GM12878 (cell line): Measurements from ENCODE around the gene TPPP3.

Source experiments
- CBFB ChIP-seq: IDR thresholded peaks from 2 replicates; pipeline ENCODE4 v1.6.1; 2016; ENCODE audit warnings: antibody characterized with exemption, low read depth
- CTCF ChIP-seq, 3 experiments: IDR thresholded peaks in 2 of 3; conservative IDR thresholded peaks in 1 of 3; 2 replicates each; pipeline ENCODE4 v1.5.1; 2011; ENCODE audit warnings: low read depth in 3 of 3, low read length in 3 of 3, mild to moderate bottlenecking in 3 of 3, control low read depth in 2 of 3, moderate library complexity in 2 of 3, inconsistent platforms in 1 of 3, mixed read lengths in 1 of 3; ENCODE audit not compliant: control insufficient read depth in 2 of 3, insufficient read depth in 1 of 3; ENCODE audit errors: extremely low read depth in 1 of 3
- NR2C2 ChIP-seq: IDR thresholded peaks from 2 replicates; pipeline ENCODE4 v1.6.1; 2011; ENCODE audit warnings: borderline replicate concordance, low read depth; ENCODE audit not compliant: control insufficient read depth, insufficient read length
- POLR2A ChIP-seq: IDR thresholded peaks from 2 replicates; pipeline ENCODE4 v1.6.1; 2011; ENCODE audit warnings: low read depth, mild to moderate bottlenecking, low read length
- TF ChIP-seq, protein P1 (sequence below): IDR thresholded peaks from 2 replicates; pipeline ENCODE4 v1.6.1; 2012; ENCODE audit warnings: improper control_type of control experiment, low read depth, low read length; ENCODE audit not compliant: insufficient replicate concordance
- TF ChIP-seq, protein P2 (sequence below): IDR thresholded peaks from 2 replicates; pipeline ENCODE4 v1.6.1; 2011; ENCODE audit warnings: low read depth, low read length, improper control_type of control experiment, borderline replicate concordance

GRCh38 chr16:67393111-67393787 is at the start of gene TPPP3:
- TF ChIP-seq CTCF (IDR thresholded peaks at IDR 0.05 in 2 of 3, conservative IDR thresholded peaks at IDR 0.05 in 1 of 3; ENCODE audit: control insufficient read depth in 2 of 3, extremely low read depth in 1 of 3, insufficient read depth in 1 of 3, low read depth in 3 of 3, low read length in 3 of 3) (peak; percentile 15 to 37 (median 19); a peak in 2 of 6 replicates), POLR2A (no peak), NR2C2 (no peak), CBFB (no peak)
- TF ChIP-seq, protein P1, sequence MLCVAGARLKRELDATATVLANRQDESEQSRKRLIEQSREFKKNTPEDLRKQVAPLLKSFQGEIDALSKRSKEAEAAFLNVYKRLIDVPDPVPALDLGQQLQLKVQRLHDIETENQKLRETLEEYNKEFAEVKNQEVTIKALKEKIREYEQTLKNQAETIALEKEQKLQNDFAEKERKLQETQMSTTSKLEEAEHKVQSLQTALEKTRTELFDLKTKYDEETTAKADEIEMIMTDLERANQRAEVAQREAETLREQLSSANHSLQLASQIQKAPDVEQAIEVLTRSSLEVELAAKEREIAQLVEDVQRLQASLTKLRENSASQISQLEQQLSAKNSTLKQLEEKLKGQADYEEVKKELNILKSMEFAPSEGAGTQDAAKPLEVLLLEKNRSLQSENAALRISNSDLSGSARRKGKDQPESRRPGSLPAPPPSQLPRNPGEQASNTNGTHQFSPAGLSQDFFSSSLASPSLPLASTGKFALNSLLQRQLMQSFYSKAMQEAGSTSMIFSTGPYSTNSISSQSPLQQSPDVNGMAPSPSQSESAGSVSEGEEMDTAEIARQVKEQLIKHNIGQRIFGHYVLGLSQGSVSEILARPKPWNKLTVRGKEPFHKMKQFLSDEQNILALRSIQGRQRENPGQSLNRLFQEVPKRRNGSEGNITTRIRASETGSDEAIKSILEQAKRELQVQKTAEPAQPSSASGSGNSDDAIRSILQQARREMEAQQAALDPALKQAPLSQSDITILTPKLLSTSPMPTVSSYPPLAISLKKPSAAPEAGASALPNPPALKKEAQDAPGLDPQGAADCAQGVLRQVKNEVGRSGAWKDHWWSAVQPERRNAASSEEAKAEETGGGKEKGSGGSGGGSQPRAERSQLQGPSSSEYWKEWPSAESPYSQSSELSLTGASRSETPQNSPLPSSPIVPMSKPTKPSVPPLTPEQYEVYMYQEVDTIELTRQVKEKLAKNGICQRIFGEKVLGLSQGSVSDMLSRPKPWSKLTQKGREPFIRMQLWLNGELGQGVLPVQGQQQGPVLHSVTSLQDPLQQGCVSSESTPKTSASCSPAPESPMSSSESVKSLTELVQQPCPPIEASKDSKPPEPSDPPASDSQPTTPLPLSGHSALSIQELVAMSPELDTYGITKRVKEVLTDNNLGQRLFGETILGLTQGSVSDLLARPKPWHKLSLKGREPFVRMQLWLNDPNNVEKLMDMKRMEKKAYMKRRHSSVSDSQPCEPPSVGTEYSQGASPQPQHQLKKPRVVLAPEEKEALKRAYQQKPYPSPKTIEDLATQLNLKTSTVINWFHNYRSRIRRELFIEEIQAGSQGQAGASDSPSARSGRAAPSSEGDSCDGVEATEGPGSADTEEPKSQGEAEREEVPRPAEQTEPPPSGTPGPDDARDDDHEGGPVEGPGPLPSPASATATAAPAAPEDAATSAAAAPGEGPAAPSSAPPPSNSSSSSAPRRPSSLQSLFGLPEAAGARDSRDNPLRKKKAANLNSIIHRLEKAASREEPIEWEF = no peak
- TF ChIP-seq, protein P2, sequence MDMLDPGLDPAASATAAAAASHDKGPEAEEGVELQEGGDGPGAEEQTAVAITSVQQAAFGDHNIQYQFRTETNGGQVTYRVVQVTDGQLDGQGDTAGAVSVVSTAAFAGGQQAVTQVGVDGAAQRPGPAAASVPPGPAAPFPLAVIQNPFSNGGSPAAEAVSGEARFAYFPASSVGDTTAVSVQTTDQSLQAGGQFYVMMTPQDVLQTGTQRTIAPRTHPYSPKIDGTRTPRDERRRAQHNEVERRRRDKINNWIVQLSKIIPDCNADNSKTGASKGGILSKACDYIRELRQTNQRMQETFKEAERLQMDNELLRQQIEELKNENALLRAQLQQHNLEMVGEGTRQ = no peak
